ENCODE measurements around the gene PHACTR1. TPM values are rescaled to one million over a fixed set of nuclear protein-coding genes. Genes with fewer than 3 reads are reported as not detected.

Gene PHACTR1
- polyA plus RNA-seq, 3 donors: 6.1 to 26.9 (median 7.6) TPM

DNA sequence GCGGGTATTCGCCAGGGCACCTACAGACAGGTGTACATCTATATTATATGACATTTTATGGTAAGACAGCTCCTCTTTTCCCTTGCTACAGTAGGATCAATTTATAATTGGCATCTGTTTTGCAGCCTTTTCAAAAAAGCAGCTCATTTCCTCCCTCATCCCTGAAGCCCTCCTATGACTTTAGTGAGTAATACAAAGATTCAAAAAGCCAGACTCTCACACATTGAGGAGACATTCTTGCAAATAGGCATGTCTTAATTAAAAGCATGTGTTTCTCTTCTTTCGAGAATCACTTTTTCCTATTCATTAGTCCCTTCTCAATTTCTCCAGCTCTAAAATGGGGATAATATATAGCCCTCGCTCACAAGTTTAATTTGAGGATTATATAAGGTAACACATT, 328.3 kb downstream of the PHACTR1 start:
- peak overlapping the region in 2 of 7 donors; percentile 0 to 53 for H3K27ac Mint-ChIP-seq
- WGBS (ENCODE audit: insufficient coverage): no CpG with 5 or more reads among the region's 4 CpGs
- peaks cover 0 to 4% (median 2%) of the 10 kb centered on the region in 3 donors for H3K27me3 Mint-ChIP-seq (ENCODE audit: low read depth in 3 of 3)
- H3K9ac ChIP-seq (ENCODE audit: insufficient read depth, low read length, poor library complexity, severe bottlenecking): no peak overlapping the region
- no peak overlapping the region for H2AFZ ChIP-seq (ENCODE audit: insufficient read depth, low read depth, low read length, poor library complexity, severe bottlenecking)
- H3K27me3 ChIP-seq (ENCODE audit: control insufficient read depth in 2 of 2, insufficient read depth in 2 of 2, low read length in 2 of 2): no peaks in the 10 kb centered on the region
- no peaks in the 10 kb centered on the region for H3K36me3 Mint-ChIP-seq
- H3K9me3 ChIP-seq (replicated peaks in 1 of 2; ENCODE audit: control insufficient read depth in 1 of 2, insufficient read depth in 1 of 2, low read length in 2 of 2): no peaks in the 10 kb centered on the region
- H3K79me2 ChIP-seq (ENCODE audit: insufficient read depth, low read length): no peaks in the 10 kb centered on the region
- no peak overlapping the region for H3K27ac ChIP-seq (ENCODE audit: low read depth in 1 of 2, low read length in 2 of 2)
- no peak for TF ChIP-seq CTCF (IDR thresholded peaks at IDR 0.05)
- DNase-seq: no peak
- peaks cover 0 to 7% (median 0%) of the 10 kb centered on the region in 7 donors for H3K9me3 Mint-ChIP-seq
- H3K36me3 ChIP-seq (replicated peaks in 1 of 2; ENCODE audit: control insufficient read depth in 1 of 2, insufficient read depth in 2 of 2, low read length in 2 of 2): no peaks in the 10 kb centered on the region
- H3K4me1 Mint-ChIP-seq: peaks cover 21% of the 10 kb centered on the region
- no peaks in the 10 kb centered on the region for H4K20me1 ChIP-seq (ENCODE audit: insufficient read depth, low read length)
- peaks cover 5% of the 10 kb centered on the region in 2 donors for H3K4me1 ChIP-seq (ENCODE audit: control insufficient read depth in 1 of 2, insufficient read depth in 2 of 2, low read length in 2 of 2)
- H3K4me2 ChIP-seq (replicated peaks; ENCODE audit: extremely low read depth, low read length, poor library complexity, severe bottlenecking): peak overlapping the region; percentile 42
- H3K4me3 ChIP-seq (replicated peaks in 1 of 3; ENCODE audit: low read depth in 2 of 3, low read length in 3 of 3): no peak overlapping the region
- intact Hi-C loops (cut with micrococcal nuclease): no loop called here
- no peak overlapping the region for H3K4me3 Mint-ChIP-seq

DNA sequence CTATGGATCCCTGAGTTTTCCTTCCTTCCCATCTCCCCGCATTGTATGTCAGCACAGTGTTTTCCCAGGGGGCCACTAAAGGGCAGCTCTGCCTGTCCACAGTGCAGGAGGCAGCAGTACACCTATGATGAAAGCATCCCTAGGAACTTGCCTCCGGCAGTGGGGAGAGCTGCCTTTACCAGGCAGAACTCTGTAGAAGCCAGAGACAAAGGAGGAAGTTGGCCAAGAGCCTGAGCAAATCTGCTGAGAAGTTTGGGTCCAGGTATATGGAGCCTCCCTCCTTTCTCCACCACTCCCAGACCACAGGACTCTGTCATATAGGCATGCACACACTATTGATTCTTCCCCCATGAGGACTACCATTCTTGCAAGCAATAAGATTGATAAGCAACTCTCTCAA, 329.1 kb downstream of the PHACTR1 start:
- H3K27ac Mint-ChIP-seq: no peak overlapping the region
- no peak for TF ChIP-seq CTCF (IDR thresholded peaks at IDR 0.05)
- Histone ChIP-seq H3K9me3 (replicated peaks in 1 of 2; ENCODE audit: control insufficient read depth in 1 of 2, insufficient read depth in 1 of 2, low read length in 2 of 2) (no peaks in the 10 kb centered on the region), H3K4me2 (replicated peaks; ENCODE audit: extremely low read depth, low read length, poor library complexity, severe bottlenecking) (no peak overlapping the region), H3K36me3 (replicated peaks in 1 of 2; ENCODE audit: control insufficient read depth in 1 of 2, insufficient read depth in 2 of 2, low read length in 2 of 2) (no peaks in the 10 kb centered on the region), H2AFZ (ENCODE audit: insufficient read depth, low read depth, low read length, poor library complexity, severe bottlenecking) (no peak overlapping the region), H3K9ac (ENCODE audit: insufficient read depth, low read length, poor library complexity, severe bottlenecking) (no peak overlapping the region), H3K27ac (ENCODE audit: low read depth in 1 of 2, low read length in 2 of 2) (no peak overlapping the region), H3K4me1 (ENCODE audit: control insufficient read depth in 1 of 2, insufficient read depth in 2 of 2, low read length in 2 of 2) (peaks cover 5% of the 10 kb centered on the region in 2 donors), H3K4me3 (replicated peaks in 1 of 3; ENCODE audit: low read depth in 2 of 3, low read length in 3 of 3) (no peak overlapping the region), H3K79me2 (ENCODE audit: insufficient read depth, low read length) (no peaks in the 10 kb centered on the region), H3K27me3 (ENCODE audit: control insufficient read depth in 2 of 2, insufficient read depth in 2 of 2, low read length in 2 of 2) (no peaks in the 10 kb centered on the region), H4K20me1 (ENCODE audit: insufficient read depth, low read length) (no peaks in the 10 kb centered on the region)
- peak in 1 of 3 donors; percentile 9 for DNase-seq
- H3K9me3 Mint-ChIP-seq: peaks cover 0 to 7% (median 0%) of the 10 kb centered on the region in 7 donors
- intact Hi-C loops (cut with micrococcal nuclease): no loop called here
- no peak overlapping the region for H3K4me3 Mint-ChIP-seq
- no peaks in the 10 kb centered on the region for H3K36me3 Mint-ChIP-seq
- 0% methylated on average over 1 of the region's 2 CpGs for WGBS (ENCODE audit: insufficient coverage)
- peaks cover 21% of the 10 kb centered on the region for H3K4me1 Mint-ChIP-seq
- peaks cover 0 to 4% (median 2%) of the 10 kb centered on the region in 3 donors for H3K27me3 Mint-ChIP-seq (ENCODE audit: low read depth in 3 of 3)

All from CD14-positive monocyte (primary cell).